Measurements from ENCODE around the gene CR2.
"Not testable (repeated sequence)": the region's sequence is repeated elsewhere in the genome, so short reads cannot be mapped to it uniquely, and the experiment has no call there.

CR2 gene

GRCh38 chr1:207455183-207455754, 1.1 kb downstream of the CR2 start:
- DNase-seq = no peak

- DNase-seq = no peak
Measured at GRCh38 chr1:207458414-207458813, 4.3 kb downstream of the CR2 start.

DNA sequence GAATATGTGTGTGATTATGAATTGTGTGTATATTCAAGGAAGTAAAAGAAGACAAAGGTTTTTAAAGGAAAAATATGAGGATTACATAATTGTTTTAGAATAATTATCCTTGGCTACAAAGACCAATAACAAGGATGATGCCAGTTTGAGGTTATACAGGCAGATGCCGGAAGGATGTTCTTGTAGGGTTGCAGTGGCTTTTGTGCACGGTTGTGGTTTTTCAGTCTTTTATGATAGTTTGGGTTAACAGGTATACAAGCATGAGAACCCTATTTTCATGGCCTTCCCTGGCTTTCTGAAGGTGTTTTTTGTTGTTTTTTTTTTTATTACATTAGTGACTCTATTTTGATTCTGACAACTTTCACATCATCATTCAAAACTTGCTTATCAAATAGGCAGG, 4.9 kb downstream of the CR2 start:
- no peak for DNase-seq

- DNase-seq = no peak
Measured at GRCh38 chr1:207461649-207462048, 7.5 kb downstream of the CR2 start.

DNA sequence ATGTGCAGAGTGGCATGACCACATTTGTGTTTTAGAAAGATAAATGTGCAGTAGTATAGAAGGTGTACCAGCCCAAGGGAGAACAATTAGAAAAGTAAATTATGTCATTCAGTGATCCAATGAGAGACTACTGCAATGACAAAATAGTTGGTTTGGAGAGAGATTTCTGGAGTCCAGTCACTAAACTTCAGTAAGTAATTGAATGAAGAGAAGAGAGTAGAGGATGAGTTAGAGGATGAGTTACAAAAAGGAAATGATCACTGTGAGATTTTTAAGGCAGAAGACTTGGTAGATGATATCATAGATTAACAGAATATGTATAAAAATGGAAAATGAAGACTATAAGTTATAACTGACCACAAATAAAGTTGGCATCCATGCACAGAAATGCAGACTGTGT, 8.4 kb downstream of the CR2 start:
- no peak for DNase-seq

GRCh38 chr1:207463021-207463420, 8.9 kb downstream of the CR2 start:
- no peak for DNase-seq

DNA sequence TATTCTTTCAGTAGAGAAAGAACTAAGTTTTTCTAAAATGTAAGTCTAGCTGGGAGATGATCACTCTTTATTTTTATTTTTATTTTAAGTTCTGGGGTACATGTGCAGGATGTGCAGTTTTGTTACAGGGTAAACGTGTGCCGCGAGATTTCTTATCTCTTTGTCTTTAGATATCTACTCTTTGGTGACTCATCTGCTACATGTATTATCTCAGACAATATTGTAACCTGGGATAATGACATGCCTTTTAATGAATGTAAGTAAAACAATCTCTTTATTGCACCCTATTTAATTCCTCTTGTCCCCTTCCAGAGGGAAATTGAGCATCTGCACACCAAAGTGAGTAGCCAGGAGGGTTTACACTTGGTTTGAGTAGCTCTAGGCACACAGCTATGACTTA, 9.4 kb downstream of the CR2 start:
- no peak for DNase-seq

GRCh38 chr1:207470927-207471326, 16.8 kb downstream of the CR2 start:
- no peak for DNase-seq

DNA sequence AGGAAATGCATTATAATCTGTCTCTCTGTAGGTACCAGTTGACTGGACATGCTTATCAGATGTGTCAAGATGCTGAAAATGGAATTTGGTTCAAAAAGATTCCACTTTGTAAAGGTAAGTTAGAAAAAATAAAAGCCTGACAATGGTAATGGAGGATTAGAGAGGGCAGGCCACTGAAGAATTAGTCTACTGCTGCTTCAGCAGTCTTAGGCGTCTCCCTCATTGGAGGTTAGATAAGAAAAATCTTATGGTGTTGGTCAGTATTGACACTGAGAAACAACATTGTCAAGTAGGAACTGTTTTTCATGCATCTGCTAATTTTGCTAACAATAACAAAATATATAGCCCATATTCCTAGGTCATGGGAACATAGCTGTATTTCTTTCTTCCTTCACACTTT, 20.1 kb downstream of the CR2 start:
- DNase-seq = no peak

DNA sequence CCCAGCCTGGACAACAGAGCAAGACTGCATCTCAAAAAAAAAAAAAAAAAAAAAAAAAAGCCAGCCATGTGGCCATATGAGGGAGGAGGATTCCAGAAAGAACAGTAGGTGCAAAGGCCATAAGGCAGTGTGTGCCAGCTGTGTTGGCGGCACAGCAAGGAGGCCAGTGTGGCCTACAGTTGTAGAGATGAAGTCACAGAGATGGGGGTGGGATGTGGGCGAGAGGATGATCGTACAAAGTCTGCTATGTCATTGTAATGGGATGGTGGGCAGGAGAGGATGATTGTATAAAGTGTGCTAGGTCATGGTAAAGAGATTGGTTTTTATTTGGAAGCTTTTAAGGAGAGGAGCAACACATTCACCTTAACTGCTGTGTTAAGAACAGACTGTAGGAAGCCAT, 32.1 kb downstream of the CR2 start:
- no peak for DNase-seq

- no peak for DNase-seq
Measured at GRCh38 chr1:207487636-207488035, 33.5 kb downstream of the CR2 start.

DNA sequence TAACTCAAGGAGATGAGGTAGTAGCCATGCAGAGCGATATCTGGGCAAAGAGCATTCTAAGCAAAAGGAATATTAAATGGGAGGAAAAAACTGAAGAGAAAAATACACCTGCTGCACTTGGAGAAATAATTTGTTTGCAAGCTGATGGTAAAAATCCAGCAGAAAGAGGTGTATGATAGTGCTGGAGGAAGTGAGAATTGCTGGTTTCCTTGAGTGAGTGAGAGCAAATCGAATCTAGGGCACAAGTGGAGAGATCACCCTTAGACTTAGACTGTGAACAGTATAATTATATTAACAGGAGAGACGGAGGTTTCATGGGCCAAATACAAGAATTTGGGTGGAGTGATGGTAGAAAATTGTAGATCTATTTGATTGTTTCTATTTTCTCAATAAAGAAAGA, 39.1 kb downstream of the CR2 start:
- DNase-seq = no peak

- DNase-seq = no peak
Measured at GRCh38 chr1:207494171-207494570, 40.0 kb downstream of the CR2 start.

DNA sequence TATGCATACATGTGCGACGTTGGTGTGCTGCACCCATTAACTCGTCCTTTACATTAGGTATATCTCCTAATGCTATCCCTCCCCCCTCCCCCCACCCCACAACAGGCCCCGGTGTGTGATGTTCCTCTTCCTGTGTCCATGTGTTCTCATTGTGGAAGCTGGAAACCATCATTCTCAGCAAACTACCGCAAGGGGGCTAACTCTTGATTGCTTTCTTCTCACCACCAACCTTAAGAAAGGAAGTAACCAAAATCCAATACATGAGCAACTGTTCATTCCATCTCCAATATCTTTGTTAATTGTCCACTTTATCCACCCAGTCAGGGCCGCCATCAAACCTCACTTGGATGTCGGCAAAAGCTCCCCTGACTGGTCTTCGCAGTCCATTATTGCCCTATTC, 41.2 kb downstream of the CR2 start:
- not testable (repeated sequence) for DNase-seq

DNA sequence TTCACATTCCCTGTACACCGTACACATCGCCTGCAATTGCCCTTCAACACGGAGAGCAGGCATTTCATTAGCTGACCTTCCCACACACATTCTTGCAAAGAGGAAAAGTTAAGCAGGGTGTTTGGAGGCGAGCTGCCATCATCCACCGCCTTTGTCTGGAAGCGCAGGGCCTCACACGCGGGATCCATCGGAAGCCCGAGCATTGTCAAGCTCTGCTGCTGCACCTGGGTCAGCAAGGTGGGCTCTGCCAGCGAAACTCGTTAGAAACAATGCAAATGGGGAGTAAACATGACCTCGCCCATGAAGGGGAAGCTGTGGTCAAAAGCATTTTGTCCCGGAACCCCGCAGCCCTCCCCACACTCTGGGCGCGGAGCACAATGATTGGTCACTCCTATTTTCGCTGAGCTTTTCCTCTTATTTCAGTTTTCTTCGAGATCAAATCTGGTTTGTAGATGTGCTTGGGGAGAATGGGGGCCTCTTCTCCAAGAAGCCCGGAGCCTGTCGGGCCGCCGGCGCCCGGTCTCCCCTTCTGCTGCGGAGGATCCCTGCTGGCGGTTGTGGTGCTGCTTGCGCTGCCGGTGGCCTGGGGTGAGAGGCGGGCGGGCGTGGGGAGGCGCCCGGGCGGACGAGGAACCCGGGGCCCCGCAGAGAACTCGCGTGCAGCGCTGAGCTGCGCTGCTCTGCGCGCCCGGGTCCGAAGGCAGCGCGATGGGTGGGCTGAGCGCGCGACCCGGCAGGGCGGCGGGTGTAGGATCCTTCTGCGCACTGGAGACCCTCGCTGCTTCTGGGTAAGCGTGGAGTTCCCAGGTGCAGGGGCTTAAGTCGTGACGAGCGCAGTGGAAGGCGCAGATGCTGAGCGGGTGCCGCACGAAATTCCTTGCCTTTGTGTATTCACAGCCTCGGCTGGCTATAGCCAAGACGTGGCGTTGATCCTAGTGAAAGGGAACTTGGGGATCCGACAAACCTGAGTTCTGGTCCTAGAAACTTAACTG, 42.0 kb downstream of the CR2 start, which contains the start of gene CR1:
CR1 (plus strand) TSS at position 357 of the 992 bp plus-strand sequence; CDS start at position 468, 111 bp downstream.
- DNase-seq = peak; percentile 1

DNA sequence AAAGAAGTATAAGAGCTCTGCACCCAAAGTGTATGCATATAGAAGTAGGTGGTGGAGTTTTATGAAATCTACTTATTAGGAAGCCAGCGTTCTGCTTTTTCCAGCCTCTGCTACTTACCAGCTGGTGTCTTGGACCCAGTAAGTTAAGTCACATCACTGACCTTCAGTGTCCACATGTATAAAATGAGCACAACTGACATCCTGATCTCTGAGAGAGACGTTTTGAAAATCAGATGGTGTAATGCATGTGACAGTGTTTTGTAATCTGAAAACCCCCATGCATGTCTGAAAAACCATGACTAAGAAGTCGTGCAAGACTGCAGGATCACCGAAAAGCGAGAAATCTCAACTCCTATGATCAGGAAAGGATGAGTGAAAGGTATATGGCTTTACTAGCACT, 43.8 kb downstream of the CR2 start:
- DNase-seq = no peak

DNA sequence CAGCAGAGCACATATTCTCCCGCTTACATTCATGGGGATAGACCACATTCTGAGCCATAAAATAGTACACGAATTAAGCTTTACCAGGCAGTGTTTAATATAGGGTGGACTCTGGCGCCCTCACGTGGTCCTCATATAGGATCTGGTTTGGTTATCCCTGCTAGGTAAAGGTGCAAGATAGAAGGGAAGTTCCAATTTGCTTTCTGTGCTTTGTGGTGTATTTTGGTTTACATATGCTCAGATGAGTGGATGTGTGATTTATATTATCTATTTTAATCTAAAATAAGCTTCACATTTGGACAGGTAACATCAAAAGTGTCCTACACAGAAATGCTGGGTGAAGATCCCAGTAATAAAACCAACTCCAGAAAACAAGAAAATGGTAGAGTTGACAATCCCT, 45.4 kb downstream of the CR2 start:
- DNase-seq = peak; percentile 44

DNA sequence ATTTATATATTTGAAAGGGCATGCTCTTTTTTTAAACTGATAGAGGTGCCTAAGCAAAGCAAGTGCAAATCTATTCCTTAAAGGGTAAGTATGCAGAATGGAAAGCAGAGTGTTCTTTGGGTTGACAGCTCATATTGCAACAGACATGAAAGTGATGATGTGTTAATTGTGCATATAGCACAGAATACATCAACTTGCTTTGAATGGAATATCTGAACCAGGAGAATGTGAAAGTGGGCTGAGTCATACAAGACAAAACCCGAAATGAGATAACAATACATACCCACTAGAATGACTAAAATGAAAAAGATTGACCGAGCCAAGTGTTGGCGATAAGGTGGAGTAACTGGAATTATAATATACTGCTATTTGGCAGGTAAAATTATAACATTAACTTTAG, 46.2 kb downstream of the CR2 start:
- no peak for DNase-seq

DNA sequence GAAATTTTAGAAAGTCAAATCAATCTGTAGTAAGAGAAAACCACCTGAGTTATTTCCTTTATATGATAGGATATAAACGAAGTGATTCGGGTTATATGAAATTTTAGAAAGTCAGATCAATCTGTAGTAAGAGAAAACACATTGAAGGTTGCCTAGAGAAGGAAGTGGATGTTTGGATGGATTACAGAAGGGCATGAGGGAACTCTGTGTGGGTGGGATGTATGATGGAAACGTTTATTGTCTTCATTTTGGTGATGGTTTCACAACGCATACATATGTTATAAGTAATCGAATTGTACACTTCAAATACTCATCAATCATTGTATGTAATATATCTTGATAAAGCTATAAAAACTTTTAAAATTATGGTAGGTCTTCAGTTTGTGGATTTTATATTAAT, 46.9 kb downstream of the CR2 start:
- DNase-seq = no peak

DNA sequence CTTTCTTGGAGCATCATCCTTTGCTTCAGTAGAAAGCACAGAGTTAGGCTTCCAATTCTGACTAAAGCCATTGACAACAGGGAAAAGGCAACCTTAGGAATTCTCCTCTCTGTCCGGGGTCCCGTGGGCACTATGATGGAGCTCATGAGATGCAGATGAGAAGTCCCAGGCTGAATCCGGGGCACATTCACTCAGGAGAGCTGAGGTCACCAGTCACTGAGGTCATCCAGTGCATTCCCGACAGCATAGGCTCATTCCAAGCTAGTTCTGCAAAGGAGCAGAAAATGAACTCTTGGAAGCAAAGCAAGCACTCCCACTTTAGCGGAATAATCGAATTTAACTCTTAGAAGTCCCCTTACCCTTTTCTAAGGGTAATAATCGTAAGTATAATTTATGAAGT, 48.6 kb downstream of the CR2 start:
- no peak for DNase-seq

- DNase-seq = no peak
Measured at GRCh38 chr1:207503950-207504349, 49.8 kb downstream of the CR2 start.

DNA sequence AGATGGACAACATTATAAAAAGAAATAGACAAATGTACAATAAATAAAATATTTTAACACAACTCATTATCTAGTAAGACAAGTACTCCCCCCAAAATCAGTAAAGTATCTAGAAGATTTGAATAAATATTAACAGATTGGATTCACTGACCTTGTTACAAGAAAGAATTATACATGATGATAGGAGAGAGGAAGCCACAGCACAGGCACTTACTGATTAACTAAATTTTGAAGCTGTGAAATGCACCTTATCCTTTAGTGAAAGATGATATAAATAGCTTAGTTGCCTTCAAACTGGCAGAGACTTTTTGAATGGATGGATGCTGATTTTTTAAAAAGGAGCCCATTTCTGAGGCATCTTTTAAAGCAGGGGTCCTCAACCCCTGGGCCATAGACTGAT, 50.3 kb downstream of the CR2 start:
- DNase-seq = no peak

- no peak for DNase-seq
Measured at GRCh38 chr1:207510444-207510843, 56.3 kb downstream of the CR2 start.

DNA sequence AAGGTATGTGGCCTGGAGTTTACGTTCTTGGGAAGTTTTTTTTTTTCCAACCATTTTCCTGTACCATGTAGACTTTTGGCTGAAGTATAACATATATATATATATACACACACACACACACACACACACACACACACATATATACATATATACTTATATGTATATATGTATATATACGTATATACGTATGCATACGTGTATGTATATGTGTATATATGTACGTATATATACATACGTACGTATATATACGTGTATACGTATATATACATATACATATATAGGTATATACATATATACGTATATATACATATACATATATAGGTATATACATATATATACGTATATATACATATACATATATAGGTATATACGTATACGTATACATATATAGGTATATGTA, 60.8 kb downstream of the CR2 start:
- no peak for DNase-seq

DNA sequence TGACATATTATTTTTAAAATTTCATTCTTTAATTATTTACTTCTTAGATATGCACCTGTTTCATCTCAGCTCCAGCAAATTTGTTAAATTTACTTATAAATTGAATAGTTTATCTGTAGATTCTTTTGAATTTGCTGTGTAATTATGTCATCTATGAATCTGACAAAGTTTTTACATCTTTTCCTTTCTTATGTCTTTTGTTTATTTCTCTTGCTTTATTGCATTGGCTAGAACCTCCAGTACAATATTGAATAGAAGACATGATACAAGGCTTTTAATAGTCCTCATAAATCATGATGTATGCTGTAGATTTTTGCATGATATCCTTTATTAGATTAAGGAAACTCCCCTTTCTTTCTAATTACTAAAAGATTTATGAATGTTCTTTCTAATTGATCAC, 62.6 kb downstream of the CR2 start:
- DNase-seq = no peak

All from NCI-H146 (cell line).